B cell (primary cell): ENCODE measurements around the gene NATD1.

Experiments
- CTCF ChIP-seq: fragments of 200-600 bp; IDR thresholded peaks from one replicate; pipeline ENCODE4 v1.8.0; 2022; ENCODE audit warnings: antibody characterized with exemption, mild to moderate bottlenecking
- EZH2 ChIP-seq: IDR thresholded peaks from 2 replicates; pipeline ENCODE4 v1.6.1; 2012; ENCODE audit warnings: borderline replicate concordance, low read depth, mild to moderate bottlenecking, moderate library complexity, low read length; ENCODE audit not compliant: insufficient read depth, poor library complexity, severe bottlenecking

- no peak for TF ChIP-seq CTCF
- TF ChIP-seq EZH2, result no peak
Observed at GRCh38 chr17:21275047-21275578, 21.9 kb upstream of the NATD1 start.
